Measurements from ENCODE around the gene PIM2. TPM values are rescaled to one million over a fixed set of nuclear protein-coding genes. Genes with fewer than 3 reads are reported as not detected.
A peak's percentile ranks its signal among the peaks of the same experiment; 100 is the strongest.

Gene PIM2
- total RNA-seq = 10.6 TPM

DNA sequence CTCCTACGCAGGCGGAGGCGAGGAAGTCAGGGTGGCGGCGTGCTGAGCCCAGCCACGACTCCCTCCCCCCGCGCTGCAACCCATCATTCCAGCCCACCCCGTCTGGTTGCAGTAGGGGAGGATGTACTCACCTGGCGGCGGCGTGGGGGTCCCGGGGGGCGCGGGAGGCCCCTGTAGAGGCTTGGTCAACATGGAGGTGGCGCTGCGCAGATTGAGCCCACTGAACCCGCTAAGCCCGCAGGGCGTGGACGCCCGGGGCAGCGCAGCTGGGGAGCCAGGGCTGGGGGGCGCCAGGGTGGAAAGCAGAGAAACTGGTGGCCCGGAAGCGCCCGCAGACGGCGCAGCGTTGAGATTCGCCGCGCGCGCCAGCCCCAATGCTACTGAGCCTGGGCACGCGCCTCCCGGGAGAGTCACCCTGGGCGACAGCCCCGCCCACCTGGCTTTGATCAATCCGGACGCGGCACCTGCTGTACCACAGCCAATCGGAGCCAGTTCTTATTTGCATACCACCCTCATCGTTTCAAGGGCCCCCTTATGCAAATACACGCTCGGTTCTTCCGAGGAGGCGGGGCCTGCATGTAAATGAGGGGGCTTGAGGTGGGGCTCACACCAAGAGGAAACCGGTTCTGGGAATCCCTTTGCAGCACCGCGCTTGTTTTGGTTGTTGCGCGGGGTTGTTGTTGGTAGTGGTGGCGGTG is at the start of gene PIM2:
Gene PIM2 (minus strand): TSS at position 382 of the 698 bp plus-strand sequence. CDS start 190 bp downstream, at position 192.
- DNase-seq = peak; percentile 83

DNA sequence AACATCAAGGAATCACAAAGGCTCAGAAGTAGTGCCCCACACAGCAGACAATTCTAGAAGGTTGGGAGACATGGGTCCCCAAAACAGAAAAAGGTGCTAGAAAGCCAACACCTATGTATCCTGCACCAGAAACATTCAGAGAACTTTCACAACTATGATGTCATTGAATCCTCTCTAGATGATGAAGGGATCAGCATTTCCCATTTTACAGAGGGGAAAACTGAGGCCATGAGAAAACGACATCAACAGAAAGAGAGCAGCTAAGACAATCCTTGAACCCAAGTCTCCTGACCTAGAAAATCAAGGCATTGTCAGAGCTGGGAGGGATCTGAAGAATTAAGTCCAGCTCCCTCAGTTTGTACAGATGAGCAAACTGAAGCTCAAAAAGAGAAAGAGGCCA is 49.6 kb upstream of the PIM2 start:
- no peak for DNase-seq

DNA sequence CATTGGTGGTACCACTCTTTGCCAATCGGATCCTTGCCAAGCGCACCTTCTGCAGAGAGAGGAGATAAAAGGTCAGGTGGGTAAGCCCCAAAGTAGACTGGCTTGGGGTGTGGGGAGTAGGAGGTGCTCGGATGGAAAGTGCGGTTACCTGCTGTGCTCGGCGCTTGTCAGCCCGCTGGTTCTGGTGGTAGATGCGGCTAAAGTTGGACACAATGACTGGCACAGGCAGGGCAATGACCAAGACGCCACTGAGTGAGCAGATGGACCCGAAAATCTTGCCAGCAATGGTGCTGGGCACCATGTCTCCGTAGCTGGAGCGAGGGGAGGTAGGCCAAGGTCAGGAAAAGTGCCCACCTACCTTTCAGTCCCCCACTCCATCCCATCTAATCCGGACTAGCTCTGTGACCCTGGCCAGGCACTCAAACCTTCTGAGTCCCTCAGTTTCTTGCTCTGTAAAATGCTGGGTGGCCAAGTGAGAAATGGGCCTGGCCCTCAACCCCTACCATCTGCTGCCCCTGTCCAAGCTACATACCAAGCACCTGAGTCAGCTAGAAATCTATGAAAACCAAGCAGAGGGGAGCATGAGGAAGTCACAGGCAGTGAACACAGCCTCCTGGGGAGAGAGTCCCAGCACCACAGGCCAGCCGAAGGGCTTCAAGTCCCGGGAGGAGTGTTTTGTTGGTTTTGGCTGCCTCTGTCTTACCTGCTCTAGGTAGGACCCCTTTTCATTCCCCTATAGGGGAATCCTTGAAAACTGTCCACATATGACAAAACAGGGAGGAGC is 48.2 kb upstream of the PIM2 start:
- DNase-seq = no peak

DNA sequence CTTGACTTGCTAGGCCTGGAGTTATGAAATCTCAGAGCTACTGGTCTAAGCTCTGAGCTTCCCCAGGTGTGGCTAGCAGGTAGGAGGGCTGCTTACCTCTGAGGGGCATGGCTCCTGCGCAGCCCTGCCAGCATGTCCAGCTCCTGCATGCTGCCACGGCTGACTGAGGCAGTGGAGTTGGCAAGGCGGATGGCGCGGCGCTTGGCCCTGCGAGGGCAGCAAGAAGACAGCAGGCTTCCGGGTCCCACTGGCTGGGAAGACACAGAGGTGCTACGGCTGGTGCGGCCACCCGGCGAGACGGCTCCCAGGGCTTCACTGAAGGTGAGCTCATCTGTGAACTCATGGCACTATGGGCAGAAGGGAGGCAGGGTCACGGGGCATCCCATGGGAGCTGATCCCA is 47.1 kb upstream of the PIM2 start:
- DNase-seq = no peak

DNA sequence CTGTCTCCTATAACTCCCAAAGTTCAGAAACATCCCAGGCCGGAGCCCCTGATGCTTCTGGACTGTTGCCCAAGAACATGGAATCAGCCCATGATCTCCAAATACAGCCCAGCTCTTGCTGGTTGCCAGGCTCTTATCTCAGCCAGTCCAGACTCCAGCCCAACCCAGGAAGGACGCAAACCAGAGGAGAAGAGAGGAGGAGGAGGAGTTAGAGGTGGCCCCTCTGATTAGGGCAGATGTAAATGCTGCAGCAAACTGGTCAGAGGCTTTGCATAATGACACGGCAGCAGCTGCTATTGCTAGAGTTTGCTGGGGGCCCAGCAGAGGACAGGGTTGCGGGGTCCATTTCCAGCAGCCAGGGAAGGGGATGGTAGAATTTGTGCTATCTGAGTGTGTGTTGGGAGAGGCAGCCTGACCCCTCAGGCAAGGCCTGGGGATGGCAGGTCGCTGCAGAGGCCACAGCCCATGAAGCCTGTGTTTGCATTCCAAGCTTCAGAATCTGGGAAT is 42.8 kb upstream of the PIM2 start:
- no peak for DNase-seq

- DNase-seq = no peak
These were observed 41.5 kb upstream of the PIM2 start for GRCh38 chrX:48960291-48960690.

DNA sequence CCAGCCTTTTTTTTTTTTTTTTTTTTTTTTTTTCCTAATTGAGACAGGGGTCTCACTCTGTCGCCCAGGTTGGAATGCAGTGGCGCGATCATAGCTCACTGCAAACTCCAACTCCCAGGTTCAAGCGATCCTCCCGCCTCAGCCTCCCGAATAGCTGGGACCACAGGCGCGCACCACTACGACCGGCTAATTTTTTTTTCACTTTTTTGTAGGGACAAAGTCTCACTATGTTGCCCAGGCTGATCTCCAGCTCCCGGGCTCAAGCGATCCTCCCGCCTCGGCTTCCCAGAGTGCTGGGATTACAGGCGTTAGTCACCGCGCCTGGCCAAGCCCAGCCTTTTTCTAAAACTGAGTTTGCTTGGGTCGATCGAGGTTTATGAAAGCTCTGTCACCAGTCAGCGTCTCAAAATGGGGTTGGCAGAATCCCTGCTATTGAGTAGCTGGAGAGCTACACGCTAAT is 39.8 kb upstream of the PIM2 start:
- no peak for DNase-seq

- DNase-seq = peak; percentile 90
These were observed 39.2 kb upstream of the PIM2 start for GRCh38 chrX:48957827-48958634.

DNA sequence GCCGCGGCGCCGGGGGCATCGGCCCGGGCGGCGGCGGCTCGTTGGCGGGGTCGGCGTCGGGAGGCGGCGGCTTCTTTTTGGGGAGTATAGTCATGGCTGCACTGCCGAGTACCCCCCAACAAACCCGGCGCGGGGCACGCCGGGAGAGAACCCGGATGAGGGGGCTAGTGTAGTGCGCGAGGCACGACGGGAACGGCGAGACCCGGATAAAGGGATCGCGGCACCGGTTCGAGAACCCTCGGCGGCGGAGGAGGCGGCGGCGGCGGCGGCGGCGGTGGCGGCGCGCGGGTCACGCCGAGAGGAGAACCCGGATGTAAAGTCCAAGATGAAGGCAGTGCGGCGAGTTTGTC is 38.6 kb upstream of the PIM2 start, which contains the start of gene OTUD5:
Gene OTUD5 (minus strand): TSS at position 131 of the 350 bp plus-strand sequence. CDS start 37 bp downstream, at position 94.
- DNase-seq = no peak

DNA sequence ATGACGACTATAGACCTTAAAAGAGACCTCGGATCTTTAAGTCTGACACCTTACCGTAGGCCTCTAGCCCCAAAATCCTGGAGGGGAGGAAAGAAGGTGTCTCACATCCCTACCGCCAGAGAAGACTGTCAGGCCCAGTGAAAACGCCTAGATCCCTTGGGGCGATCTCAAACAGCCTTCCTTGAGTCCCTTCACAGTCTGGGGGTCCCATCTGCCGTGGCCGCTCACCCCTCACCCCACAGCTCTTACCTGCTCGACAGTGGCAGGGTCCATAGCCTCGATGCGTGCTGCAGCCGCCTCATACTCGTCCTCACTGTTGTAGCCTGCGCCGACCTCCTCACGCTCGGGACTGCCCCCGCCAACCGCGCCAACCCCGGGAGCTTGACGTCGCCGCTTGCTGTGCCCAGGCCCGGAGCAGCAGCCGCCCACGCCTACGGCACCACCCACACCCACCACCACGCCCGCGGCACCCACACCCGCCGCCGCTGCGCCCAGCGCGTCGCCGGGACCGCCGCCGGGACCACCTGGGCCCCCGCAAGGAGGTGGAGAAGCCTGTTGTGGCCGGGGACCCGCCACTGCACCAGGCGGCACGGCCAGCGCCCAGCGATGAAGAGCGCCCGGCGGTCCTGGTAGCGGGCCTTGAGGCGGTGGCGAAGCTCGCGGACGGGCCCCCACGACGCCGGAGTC is 38.0 kb upstream of the PIM2 start:
- DNase-seq = no peak

DNA sequence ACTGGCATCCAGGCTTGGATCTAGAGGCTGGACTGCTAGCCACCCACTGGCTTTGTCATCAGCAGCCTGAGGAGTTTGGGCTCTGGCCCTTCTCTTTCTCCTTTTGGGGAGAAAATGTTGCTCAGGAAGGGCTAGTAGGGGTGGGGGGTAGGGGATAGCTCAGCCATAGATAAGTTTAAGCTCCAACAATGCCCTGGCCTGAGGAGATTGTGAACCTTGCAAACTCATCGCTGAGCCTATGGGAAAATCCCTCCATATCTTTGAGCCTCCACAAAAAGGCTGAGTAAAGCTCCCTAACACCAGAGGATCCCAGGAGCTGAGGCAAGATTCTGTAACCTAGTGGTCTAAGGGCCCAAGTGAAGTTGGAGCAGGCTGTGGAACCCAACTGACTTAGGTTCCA is 29.8 kb upstream of the PIM2 start:
- DNase-seq = no peak

- no peak for DNase-seq
These were observed 26.9 kb upstream of the PIM2 start for GRCh38 chrX:48945517-48946348.

- no peak for DNase-seq
These were observed 24.1 kb upstream of the PIM2 start for GRCh38 chrX:48942895-48943294.

DNA sequence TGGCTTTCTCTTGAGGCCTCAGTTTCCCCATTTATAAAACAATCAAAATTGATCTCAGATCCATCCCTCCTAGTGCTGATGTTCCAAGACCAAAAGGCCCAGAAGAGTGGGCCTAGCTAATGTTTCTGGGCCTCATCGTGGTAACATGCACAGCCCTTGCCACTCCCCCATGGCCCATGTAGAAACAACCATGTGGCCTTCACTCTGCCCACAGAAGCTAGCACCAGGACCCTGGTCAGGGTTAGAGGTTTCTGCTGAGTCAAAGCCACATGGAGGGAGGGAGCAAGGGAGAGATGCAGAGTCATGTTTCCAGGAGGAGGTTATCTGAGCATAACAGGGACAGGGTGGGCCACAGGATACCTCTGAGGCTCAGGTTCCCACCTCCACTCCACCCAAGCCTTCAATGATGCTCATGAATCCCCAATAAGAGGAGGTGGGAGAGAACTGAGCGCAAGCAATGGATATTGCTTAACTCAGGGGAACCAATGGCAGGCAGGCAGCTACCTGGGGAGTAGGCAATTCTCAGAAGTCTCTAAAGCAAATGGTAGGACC is 21.7 kb upstream of the PIM2 start:
- DNase-seq = no peak

GRCh38 chrX:48939524-48940228 is 20.9 kb upstream of the PIM2 start:
- no peak for DNase-seq

GRCh38 chrX:48938721-48939425 is 20.0 kb upstream of the PIM2 start:
- DNase-seq = no peak

- no peak for DNase-seq
These were observed 18.5 kb upstream of the PIM2 start for GRCh38 chrX:48937054-48937907.

DNA sequence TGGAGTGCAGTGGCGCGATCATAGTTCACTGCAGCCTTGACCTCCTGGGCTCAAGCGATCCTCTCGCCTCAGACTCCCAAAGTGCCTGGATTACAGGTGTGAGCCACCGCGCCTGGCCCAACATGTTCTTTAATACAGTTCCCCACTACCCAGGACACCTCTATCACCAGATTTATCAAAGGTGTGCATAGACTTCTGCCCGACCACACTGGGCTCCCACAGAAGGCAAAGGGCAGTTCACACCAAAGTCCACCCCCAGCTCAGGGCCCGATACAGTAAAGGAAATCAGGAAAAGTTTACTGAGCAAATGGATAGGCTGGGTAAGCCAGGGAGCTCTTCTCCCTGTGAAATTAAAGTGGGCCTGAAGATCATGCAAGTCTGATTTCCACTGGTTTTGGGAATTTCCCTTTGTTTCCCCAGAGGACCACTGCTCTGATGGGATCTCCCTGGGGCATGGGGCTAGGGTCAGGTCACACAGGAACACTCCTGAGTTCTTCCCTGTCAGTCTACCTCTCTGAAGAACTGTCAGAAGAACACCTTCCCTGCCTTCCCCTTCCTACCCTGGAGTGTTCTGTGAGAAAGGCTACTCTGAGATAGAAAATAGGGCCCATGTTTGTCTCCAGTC is 17.7 kb upstream of the PIM2 start:
- no peak for DNase-seq

Data from occipital lobe (tissue), 2 donors.